CD4-positive, alpha-beta T cell treated with Interleukin-6 for 4 hours (primary cell): ENCODE measurements around the gene GUK1.

Experiments used
- DNase-seq: peaks from one replicate; pipeline ENCODE4 v3.0.0-alpha.2; 2020; ENCODE audit warnings: mixed read lengths

Gene GUK1

GRCh38 chr1:228139931-228140723 is at the start of gene GUK1:
Gene GUK1 (plus strand): TSS chr1:228140279. CDS start chr1:228140303, 24 bp downstream.
- DNase-seq = peak; percentile 100

GRCh38 chr1:228090613-228091081 is 49.4 kb upstream of the GUK1 start:
- DNase-seq = no peak

GRCh38 chr1:228091084-228091483 is 49.0 kb upstream of the GUK1 start:
- DNase-seq = no peak

- no peak for DNase-seq
Measured at GRCh38 chr1:228092342-228093049, 47.6 kb upstream of the GUK1 start.

- no peak for DNase-seq
Measured at GRCh38 chr1:228093050-228093906, 46.8 kb upstream of the GUK1 start.

GRCh38 chr1:228094432-228095016 is 45.6 kb upstream of the GUK1 start:
- no peak for DNase-seq

GRCh38 chr1:228095161-228095560 is 44.9 kb upstream of the GUK1 start:
- DNase-seq = no peak

GRCh38 chr1:228095938-228096337 is 44.1 kb upstream of the GUK1 start:
- DNase-seq = no peak

GRCh38 chr1:228096416-228097332 is 43.4 kb upstream of the GUK1 start:
- no peak for DNase-seq

- DNase-seq = no peak
Measured at GRCh38 chr1:228097333-228098081, 42.6 kb upstream of the GUK1 start.

GRCh38 chr1:228098323-228098931 is 41.7 kb upstream of the GUK1 start:
- DNase-seq = no peak

GRCh38 chr1:228099331-228099732 is 40.7 kb upstream of the GUK1 start:
- DNase-seq = no peak

GRCh38 chr1:228100822-228101613 is 39.1 kb upstream of the GUK1 start:
- no peak for DNase-seq

- no peak for DNase-seq
Measured at GRCh38 chr1:228101614-228101993, 38.5 kb upstream of the GUK1 start.

GRCh38 chr1:228101994-228102790 is 37.9 kb upstream of the GUK1 start:
- peak; percentile 68 for DNase-seq

- peak; percentile 96 for DNase-seq
Measured at GRCh38 chr1:228102791-228103620, 37.1 kb upstream of the GUK1 start, which contains the start of gene C1orf35. Gene C1orf35 (minus strand): TSS chr1:228103325. CDS start chr1:228103227, 98 bp downstream.

- no peak for DNase-seq
Measured at GRCh38 chr1:228104526-228105269, 35.4 kb upstream of the GUK1 start.
